Brain microvascular endothelial cell (primary cell): ENCODE measurements around the gene APMAP.

ENCODE experiments used
- DNase-seq: peaks from one replicate; pipeline ENCODE4 v3.0.0-alpha.2; 2020
- H3K27ac ChIP-seq: fragments of 250-450 bp; sonication (Bioruptor Pico); 2 replicates; pipeline ENCODE4 v1.5.1; 2020; ENCODE audit warnings: mild to moderate bottlenecking, moderate library complexity
- H3K27me3 ChIP-seq: fragments of 250-450 bp; sonication (Bioruptor Pico); replicated peaks from 2 replicates; pipeline ENCODE4 v1.5.1; 2020; ENCODE audit warnings: mild to moderate bottlenecking
- H3K36me3 ChIP-seq: fragments of 250-450 bp; sonication (Bioruptor Pico); replicated peaks from 2 replicates; pipeline ENCODE4 v1.5.1; 2020; ENCODE audit warnings: mild to moderate bottlenecking
- H3K4me3 ChIP-seq: 2 replicates; pipeline ENCODE4 v1.5.1; 2011; ENCODE audit warnings: low read depth, mild to moderate bottlenecking, control low read depth, low read length, moderate library complexity
- in situ Hi-C: cut with HindIII; loops from 2 replicates; pipeline ENCODE4 v1.10.0; 2017; ENCODE audit warnings: low sequenced_read_pairs, low pct_ligation_motif_present
- TF ChIP-seq, protein P1 (sequence below): IDR thresholded peaks from 2 replicates; pipeline ENCODE4 v1.5.1; 2011; ENCODE audit warnings: low read depth, mild to moderate bottlenecking, moderate library complexity, low read length, control low read depth, inconsistent platforms; ENCODE audit errors: missing control alignments

The APMAP gene

DNA sequence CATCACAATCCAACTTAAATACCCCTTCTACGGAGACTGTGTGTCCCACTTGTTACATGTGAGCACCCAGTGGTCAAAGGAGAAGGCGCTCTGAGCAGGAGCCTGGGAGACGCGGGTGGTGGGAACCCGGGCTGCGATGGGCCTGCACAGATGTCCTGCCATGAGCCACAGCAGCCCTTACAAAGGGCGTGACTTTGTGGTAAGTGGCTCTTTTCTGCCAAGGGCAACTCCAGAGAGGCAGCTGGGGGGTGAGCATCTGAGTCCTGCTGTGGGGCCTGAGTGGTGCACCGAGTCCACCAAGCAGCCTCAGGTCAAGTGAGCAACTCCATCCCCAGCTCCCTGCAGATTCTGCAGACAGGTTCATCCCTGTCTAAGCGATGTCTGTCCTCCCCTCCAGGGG, 77.1 kb downstream of the APMAP start:
- Histone ChIP-seq H3K27me3 (no peaks in the 10 kb centered on the region), H3K27ac (no peak overlapping the region), H3K4me3 (no peak overlapping the region), H3K36me3 (no peaks in the 10 kb centered on the region)
- TF ChIP-seq, protein P1, sequence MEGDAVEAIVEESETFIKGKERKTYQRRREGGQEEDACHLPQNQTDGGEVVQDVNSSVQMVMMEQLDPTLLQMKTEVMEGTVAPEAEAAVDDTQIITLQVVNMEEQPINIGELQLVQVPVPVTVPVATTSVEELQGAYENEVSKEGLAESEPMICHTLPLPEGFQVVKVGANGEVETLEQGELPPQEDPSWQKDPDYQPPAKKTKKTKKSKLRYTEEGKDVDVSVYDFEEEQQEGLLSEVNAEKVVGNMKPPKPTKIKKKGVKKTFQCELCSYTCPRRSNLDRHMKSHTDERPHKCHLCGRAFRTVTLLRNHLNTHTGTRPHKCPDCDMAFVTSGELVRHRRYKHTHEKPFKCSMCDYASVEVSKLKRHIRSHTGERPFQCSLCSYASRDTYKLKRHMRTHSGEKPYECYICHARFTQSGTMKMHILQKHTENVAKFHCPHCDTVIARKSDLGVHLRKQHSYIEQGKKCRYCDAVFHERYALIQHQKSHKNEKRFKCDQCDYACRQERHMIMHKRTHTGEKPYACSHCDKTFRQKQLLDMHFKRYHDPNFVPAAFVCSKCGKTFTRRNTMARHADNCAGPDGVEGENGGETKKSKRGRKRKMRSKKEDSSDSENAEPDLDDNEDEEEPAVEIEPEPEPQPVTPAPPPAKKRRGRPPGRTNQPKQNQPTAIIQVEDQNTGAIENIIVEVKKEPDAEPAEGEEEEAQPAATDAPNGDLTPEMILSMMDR: no peak
- in situ Hi-C loops: no loop called here
- no peak for DNase-seq

DNA sequence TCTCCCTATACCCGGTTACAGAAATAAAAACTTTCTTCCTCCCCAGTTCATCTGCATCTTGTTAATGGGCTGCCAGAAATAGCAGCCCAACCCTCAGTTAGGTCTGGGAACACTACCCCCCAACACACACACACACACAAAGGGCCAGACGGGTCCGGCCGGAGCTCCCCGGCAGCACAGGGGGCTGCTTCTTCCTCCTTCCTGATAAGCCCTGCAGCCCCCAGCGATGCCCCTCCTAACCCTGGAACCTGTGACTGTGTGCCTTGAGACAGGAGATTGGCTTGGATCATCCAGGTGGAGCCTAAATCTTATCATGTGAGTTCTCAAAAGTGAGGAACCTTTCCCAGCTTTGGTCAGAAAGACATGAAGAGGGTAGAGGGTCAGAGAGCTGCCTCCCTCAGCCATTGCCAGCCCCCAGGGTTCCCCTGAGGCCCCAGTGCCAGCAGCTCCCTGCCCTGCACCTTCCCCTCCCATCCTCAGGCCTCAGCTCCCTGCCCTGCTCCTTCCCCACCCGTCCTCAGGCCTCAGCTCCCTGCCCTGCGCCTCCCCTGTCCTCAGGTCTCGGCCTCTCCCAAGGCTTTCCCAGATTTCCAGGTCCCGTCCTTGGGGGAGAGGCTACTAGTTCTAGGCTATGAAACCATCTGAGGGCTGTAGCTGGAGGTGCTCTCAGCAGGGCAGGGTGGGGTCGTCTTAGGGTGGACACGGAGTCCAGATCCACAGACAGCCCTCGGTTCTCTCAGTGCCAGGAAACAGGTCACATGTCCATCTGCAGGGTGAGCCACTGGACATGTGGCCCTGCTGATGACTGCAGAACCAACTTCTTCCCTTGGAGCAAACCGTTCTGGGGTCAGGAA, 77.9 kb downstream of the APMAP start:
- DNase-seq: no peak
- H3K27ac ChIP-seq: no peak overlapping the region
- in situ Hi-C loops: no loop called here
- no peaks in the 10 kb centered on the region for H3K27me3 ChIP-seq
- no peaks in the 10 kb centered on the region for H3K36me3 ChIP-seq
- TF ChIP-seq, protein P1: no peak
- no peak overlapping the region for H3K4me3 ChIP-seq

DNA sequence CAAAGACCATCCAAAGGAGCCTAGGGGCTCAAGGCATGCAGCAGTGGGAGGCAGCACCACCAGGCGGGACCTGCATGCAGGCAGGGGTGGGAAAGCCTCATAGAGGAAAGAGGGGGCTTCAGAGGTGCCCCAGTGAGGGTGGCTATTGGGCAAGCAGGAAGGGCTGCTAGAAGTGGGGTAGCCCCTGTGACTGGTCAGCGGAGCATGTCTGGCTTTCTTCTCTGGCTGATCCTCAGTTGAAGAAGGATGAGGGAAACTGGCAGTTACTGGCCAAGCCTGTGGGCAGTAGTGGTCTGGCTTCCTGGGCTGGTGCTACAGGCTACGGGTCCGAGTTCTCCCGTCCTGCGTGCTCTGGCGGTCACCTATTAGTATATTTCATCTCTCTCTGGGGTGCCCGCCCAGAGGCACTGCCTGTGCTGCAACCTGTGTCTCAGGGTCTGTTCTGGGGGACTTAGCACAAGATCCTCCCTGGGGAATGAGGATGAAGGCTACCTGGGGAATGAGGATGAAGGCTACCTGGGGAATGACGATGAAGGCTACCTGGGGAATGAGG, 79.4 kb downstream of the APMAP start:
- H3K27ac ChIP-seq: no peak overlapping the region
- TF ChIP-seq, protein P1: no peak
- no peaks in the 10 kb centered on the region for H3K27me3 ChIP-seq
- H3K36me3 ChIP-seq: no peaks in the 10 kb centered on the region
- in situ Hi-C loops: no loop called here
- H3K4me3 ChIP-seq: no peak overlapping the region
- no peak for DNase-seq
